Mesenchymal stem cell (in vitro differentiated cells and primary cell): ENCODE data around the gene SUB1.
"Not testable (repeated sequence)": the region's sequence is repeated elsewhere in the genome, so short reads cannot be mapped to it uniquely, and the experiment has no call there.

Experiments used
- DNase-seq: peaks from one replicate; pipeline ENCODE4 v3.0.0-alpha.2; 2013
- H2AFZ ChIP-seq: one replicate; pipeline ENCODE4 v1.6.1; 2013; ENCODE audit warnings: low read depth, mild to moderate bottlenecking, control low read depth, inconsistent platforms, low read length, moderate library complexity
- H2AK5ac ChIP-seq: 2 replicates; pipeline ENCODE4 v1.6.1; 2013; ENCODE audit warnings: low read length, moderate library complexity, mild to moderate bottlenecking, inconsistent platforms; ENCODE audit not compliant: severe bottlenecking
- H2BK120ac ChIP-seq: one replicate; pipeline ENCODE4 v1.6.1; 2013; ENCODE audit warnings: low read depth, mild to moderate bottlenecking, inconsistent platforms, low read length, moderate library complexity
- H2BK12ac ChIP-seq, 2 experiments: one replicate each; pipeline ENCODE4 v1.6.1; 2013; ENCODE audit warnings: inconsistent platforms in 2 of 2, low read length in 2 of 2, mild to moderate bottlenecking in 2 of 2, moderate library complexity in 2 of 2, control low read depth in 1 of 2
- H2BK15ac ChIP-seq: one replicate; pipeline ENCODE4 v1.6.1; 2013; ENCODE audit warnings: mild to moderate bottlenecking, low read depth, inconsistent platforms; ENCODE audit not compliant: poor library complexity, severe bottlenecking
- H2BK5ac ChIP-seq: 2 replicates; pipeline ENCODE4 v1.6.1; 2013; ENCODE audit warnings: low read depth, mild to moderate bottlenecking, low read length, control low read depth, inconsistent platforms; ENCODE audit not compliant: poor library complexity, severe bottlenecking
- H3K14ac ChIP-seq, 2 experiments: one replicate each; pipeline ENCODE4 v1.6.1; 2013; ENCODE audit warnings: inconsistent platforms in 2 of 2, low read length in 2 of 2, control low read depth in 1 of 2, mild to moderate bottlenecking in 1 of 2, moderate library complexity in 1 of 2
- H3K18ac ChIP-seq, 2 experiments: one replicate each; pipeline ENCODE4 v1.6.1; 2013; ENCODE audit warnings: inconsistent platforms in 2 of 2, low read length in 2 of 2, control low read depth in 1 of 2, low read depth in 1 of 2, mild to moderate bottlenecking in 1 of 2
- H3K23ac ChIP-seq, 2 experiments: one replicate each; pipeline ENCODE4 v1.6.1; 2013; ENCODE audit warnings: inconsistent platforms in 2 of 2, low read length in 2 of 2, mild to moderate bottlenecking in 2 of 2, moderate library complexity in 2 of 2, control low read depth in 1 of 2
- H3K27ac ChIP-seq: 2 replicates; pipeline ENCODE4 v1.5.1; 2013; ENCODE audit warnings: mild to moderate bottlenecking, moderate library complexity, low read length, control low read depth, inconsistent platforms; ENCODE audit not compliant: poor library complexity, severe bottlenecking
- H3K27me3 ChIP-seq, 2 experiments: 2 replicates each; pipeline versions ENCODE4 v1.6.1 to v1.7.0; 2013; ENCODE audit warnings: low read length in 2 of 2, mild to moderate bottlenecking in 2 of 2, moderate library complexity in 2 of 2, control low read depth in 1 of 2, inconsistent platforms in 1 of 2; ENCODE audit not compliant: control insufficient read depth in 1 of 2, insufficient read depth in 1 of 2
- H3K36me3 ChIP-seq, 2 experiments: 2 replicates each; pipeline versions ENCODE4 v1.6.1 to v1.7.0; 2013; ENCODE audit warnings: low read length in 2 of 2, control low read depth in 1 of 2, inconsistent platforms in 1 of 2, low read depth in 1 of 2, mild to moderate bottlenecking in 1 of 2; ENCODE audit not compliant: insufficient read depth in 2 of 2, control insufficient read depth in 1 of 2
- H3K4ac ChIP-seq, 2 experiments: one replicate each; pipeline ENCODE4 v1.6.1; 2013; ENCODE audit warnings: inconsistent platforms in 2 of 2, low read length in 2 of 2, mild to moderate bottlenecking in 2 of 2, moderate library complexity in 2 of 2, control low read depth in 1 of 2, low read depth in 1 of 2
- H3K4me1 ChIP-seq: 2 replicates; pipeline ENCODE4 v1.6.1; 2013; ENCODE audit warnings: low read depth, low read length, control low read depth; ENCODE audit not compliant: control insufficient read depth, insufficient read depth
- H3K4me2 ChIP-seq: 2 replicates; pipeline ENCODE4 v1.6.1; 2013; ENCODE audit warnings: low read length, mild to moderate bottlenecking, inconsistent platforms; ENCODE audit not compliant: poor library complexity, severe bottlenecking
- H3K4me3 ChIP-seq, 2 experiments: 2 replicates each; pipeline versions ENCODE4 v1.5.1 to v1.7.0; 2013; ENCODE audit warnings: low read length in 2 of 2, mild to moderate bottlenecking in 2 of 2, control low read depth in 1 of 2, low read depth in 1 of 2; ENCODE audit not compliant: insufficient read depth in 1 of 2
- H3K79me1 ChIP-seq: replicated peaks from 2 replicates; pipeline ENCODE4 v1.6.1; 2013; ENCODE audit warnings: mild to moderate bottlenecking, control low read depth, low read length, inconsistent platforms; ENCODE audit not compliant: poor library complexity, severe bottlenecking
- H3K9ac ChIP-seq: 2 replicates; pipeline ENCODE4 v1.7.0; 2013; ENCODE audit warnings: mild to moderate bottlenecking, low read length, moderate library complexity
- H3K9me3 ChIP-seq: 2 replicates; pipeline ENCODE4 v1.7.0; 2013; ENCODE audit warnings: mild to moderate bottlenecking, low read length; ENCODE audit not compliant: control insufficient read depth
- H4K8ac ChIP-seq: one replicate; pipeline ENCODE4 v1.6.1; 2013; ENCODE audit warnings: inconsistent platforms, mild to moderate bottlenecking, low read length, moderate library complexity
- H4K91ac ChIP-seq: one replicate; pipeline ENCODE4 v1.6.1; 2013; ENCODE audit warnings: mild to moderate bottlenecking, low read length, inconsistent platforms
- WGBS: methylation state at CpG from one replicate; pipeline ENCODE4 v1.1.7; 2013; ENCODE audit warnings: mixed read lengths; 5-methylcytosine and 5-hydroxymethylcytosine counted together

The SUB1 gene

GRCh38 chr5:32545102-32545800 is 40.1 kb upstream of the SUB1 start:
- no peak overlapping the region for H3K27ac ChIP-seq
- H3K4me2 ChIP-seq: no peak overlapping the region
- no peaks in the 10 kb centered on the region for H3K9me3 ChIP-seq
- H3K4me1 ChIP-seq: no peaks in the 10 kb centered on the region
- H3K36me3 ChIP-seq: no peaks in the 10 kb centered on the region
- H2BK5ac ChIP-seq: no peak overlapping the region
- no peaks in the 10 kb centered on the region for H3K27me3 ChIP-seq
- no peak overlapping the region for H3K4me3 ChIP-seq
- H2BK120ac ChIP-seq: no peak overlapping the region
- no peak overlapping the region for H3K23ac ChIP-seq
- DNase-seq: no peak
- no peak overlapping the region for H4K91ac ChIP-seq
- 74% methylated on average over 10 of the region's 12 CpGs for WGBS
- H4K8ac ChIP-seq: no peak overlapping the region
- H3K79me1 ChIP-seq: no peaks in the 10 kb centered on the region
- no peak overlapping the region for H2AFZ ChIP-seq
- no peak overlapping the region for H3K18ac ChIP-seq
- no peak overlapping the region for H2AK5ac ChIP-seq
- H2BK12ac ChIP-seq: no peak overlapping the region
- no peak overlapping the region for H3K9ac ChIP-seq
- no peak overlapping the region for H3K4ac ChIP-seq
- no peak overlapping the region for H3K14ac ChIP-seq
- H2BK15ac ChIP-seq: no peak overlapping the region

GRCh38 chr5:32551194-32551593 is 34.2 kb upstream of the SUB1 start:
- Histone ChIP-seq H2AK5ac (no peak overlapping the region), H3K36me3 (no peaks in the 10 kb centered on the region), H3K14ac (no peak overlapping the region), H3K4me1 (no peaks in the 10 kb centered on the region), H3K9me3 (no peaks in the 10 kb centered on the region), H3K23ac (no peak overlapping the region), H4K91ac (no peak overlapping the region), H2AFZ (no peak overlapping the region), H3K18ac (no peak overlapping the region), H3K4me2 (no peak overlapping the region), H2BK15ac (no peak overlapping the region), H4K8ac (no peak overlapping the region), H2BK120ac (no peak overlapping the region), H3K27ac (no peak overlapping the region), H2BK5ac (no peak overlapping the region), H3K4me3 (no peak overlapping the region), H3K9ac (no peak overlapping the region), H2BK12ac (no peak overlapping the region), H3K4ac (no peak overlapping the region), H3K27me3 (no peaks in the 10 kb centered on the region), H3K79me1 (no peaks in the 10 kb centered on the region)
- no peak for DNase-seq
- 84% methylated on average over 3 of the region's 3 CpGs for WGBS

DNA sequence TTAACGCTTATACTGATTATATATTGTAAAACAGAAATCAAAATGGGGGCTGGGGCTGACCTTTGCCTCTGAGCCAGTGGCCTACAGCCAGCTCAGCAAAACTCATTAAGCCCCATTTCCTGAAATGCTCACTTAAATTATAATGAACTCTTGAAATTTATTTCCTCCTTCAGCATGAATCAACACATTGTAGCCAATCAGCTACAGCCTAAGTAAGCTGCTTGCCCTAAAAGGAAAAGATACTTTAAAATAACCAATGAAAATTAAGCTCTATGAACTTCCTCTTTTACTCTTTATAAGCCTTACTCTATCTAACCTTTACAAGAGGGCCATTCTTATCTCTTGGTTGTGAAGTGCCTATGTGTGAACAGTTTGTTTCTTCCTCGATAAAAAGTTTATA is 33.5 kb upstream of the SUB1 start:
- Histone ChIP-seq H2AFZ (no peak overlapping the region), H2BK120ac (no peak overlapping the region), H4K8ac (no peak overlapping the region), H3K18ac (no peak overlapping the region), H3K4me3 (no peak overlapping the region), H4K91ac (no peak overlapping the region), H2AK5ac (no peak overlapping the region), H2BK12ac (no peak overlapping the region), H3K9me3 (no peaks in the 10 kb centered on the region), H3K27me3 (no peaks in the 10 kb centered on the region), H3K27ac (no peak overlapping the region), H3K23ac (no peak overlapping the region), H3K4me2 (no peak overlapping the region), H3K79me1 (no peaks in the 10 kb centered on the region), H3K4me1 (no peaks in the 10 kb centered on the region), H3K4ac (no peak overlapping the region), H2BK15ac (no peak overlapping the region), H2BK5ac (no peak overlapping the region), H3K9ac (no peak overlapping the region), H3K14ac (no peak overlapping the region), H3K36me3 (no peaks in the 10 kb centered on the region)
- 93% methylated on average over 2 of the region's 2 CpGs for WGBS
- DNase-seq: no peak

- not testable (repeated sequence) for H3K9ac ChIP-seq, H4K8ac ChIP-seq, H3K4me3 ChIP-seq, H2BK12ac ChIP-seq, H3K36me3 ChIP-seq, H3K14ac ChIP-seq, H3K23ac ChIP-seq, H3K9me3 ChIP-seq, H2AK5ac ChIP-seq, H2BK120ac ChIP-seq, H2AFZ ChIP-seq, H3K27me3 ChIP-seq, DNase-seq, H3K79me1 ChIP-seq, H3K4me2 ChIP-seq, H4K91ac ChIP-seq, H3K4me1 ChIP-seq, H3K27ac ChIP-seq, H3K4ac ChIP-seq, H2BK15ac ChIP-seq, H2BK5ac ChIP-seq, H3K18ac ChIP-seq
- WGBS: 96% methylated on average over 6 of the region's 6 CpGs
Measured at GRCh38 chr5:32552491-32552890, 32.9 kb upstream of the SUB1 start.
